Neural progenitor cell (in vitro differentiated cells): Measurements from ENCODE around the gene ANKRD39.
A peak's percentile ranks its signal among the peaks of the same experiment; 100 is the strongest.

ENCODE experiments used
- CTCF ChIP-seq: fragments of 200-600 bp; sonication (generic); IDR thresholded peaks from 2 replicates; pipeline ENCODE4 v1.5.1; 2017; ENCODE audit warnings: antibody characterized with exemption, mild to moderate bottlenecking
- EZH2 ChIP-seq: fragments of 200-600 bp; sonication (generic); IDR thresholded peaks from 2 replicates; pipeline ENCODE4 v1.6.1; 2017; ENCODE audit warnings: antibody characterized with exemption, mild to moderate bottlenecking, moderate library complexity
- EZH2phosphoT487 ChIP-seq: fragments of 200-600 bp; sonication (generic); IDR thresholded peaks from 2 replicates; pipeline ENCODE4 v1.6.1; 2017; ENCODE audit warnings: antibody characterized with exemption

- peak; percentile 3 for TF ChIP-seq CTCF
- TF ChIP-seq EZH2: no peak
- TF ChIP-seq EZH2phosphoT487: no peak
Measured at GRCh38 chr2:96816836-96817702, 40.7 kb downstream of the ANKRD39 start.
